HG03060 (cell line): ENCODE measurements around the gene COL26A1.

ENCODE experiments used
- ATAC-seq: cut with Tn5 transposase; IDR thresholded peaks from one replicate; pipeline ENCODE4 v1.9.1; 2021; ENCODE audit warnings: low read depth, moderate number of reproducible peaks; ENCODE audit not compliant: unreplicated experiment

Gene COL26A1

DNA sequence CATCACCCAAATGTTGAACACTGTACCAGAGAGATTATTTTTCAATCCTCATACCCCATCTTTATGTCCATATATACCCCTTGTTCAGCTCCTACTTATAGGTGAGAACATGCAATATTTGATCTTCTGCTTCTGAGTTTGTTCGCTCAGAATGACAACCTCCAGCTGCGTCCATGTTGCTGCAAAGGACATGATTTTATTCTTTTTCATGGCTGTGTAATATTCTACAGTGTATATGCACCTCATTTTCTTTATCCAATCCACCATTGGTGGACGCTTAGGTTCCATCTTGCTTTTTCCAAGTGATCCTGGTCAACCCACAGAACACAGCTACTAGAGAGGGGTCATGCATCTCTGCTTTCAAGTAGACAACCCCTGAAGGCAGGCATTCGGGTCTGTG is 166.9 kb downstream of the COL26A1 start:
- no peak for ATAC-seq

DNA sequence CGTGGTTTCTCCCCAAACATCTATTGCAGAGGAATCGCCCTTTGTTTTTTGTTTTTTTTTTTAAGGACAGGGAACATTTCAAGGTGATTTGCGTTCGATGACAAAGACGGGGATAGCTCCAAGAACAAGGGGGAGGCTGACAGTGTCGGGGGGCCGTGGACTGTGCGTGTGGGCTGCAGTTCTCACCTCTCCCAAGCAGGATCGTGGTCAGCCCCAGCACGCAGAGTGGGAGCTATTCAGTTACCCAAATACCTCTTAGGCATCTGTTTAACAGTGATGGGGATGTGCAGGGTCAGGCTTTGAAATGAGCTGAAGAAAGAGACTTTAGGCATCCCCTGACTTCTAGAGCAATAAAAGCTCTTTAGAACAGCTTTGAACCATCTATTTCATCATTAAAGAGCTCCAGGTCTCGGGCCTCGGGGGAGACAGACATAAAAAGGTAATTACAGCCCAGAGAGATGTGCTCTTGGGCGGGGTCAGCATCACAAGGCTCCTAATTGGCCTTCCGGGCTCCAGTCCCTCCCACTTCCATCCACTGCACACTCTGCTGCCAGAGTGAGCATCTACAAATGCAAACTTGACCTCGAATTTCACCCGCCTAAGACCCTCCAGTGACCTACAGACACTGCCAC is 169.2 kb downstream of the COL26A1 start:
- ATAC-seq = no peak

DNA sequence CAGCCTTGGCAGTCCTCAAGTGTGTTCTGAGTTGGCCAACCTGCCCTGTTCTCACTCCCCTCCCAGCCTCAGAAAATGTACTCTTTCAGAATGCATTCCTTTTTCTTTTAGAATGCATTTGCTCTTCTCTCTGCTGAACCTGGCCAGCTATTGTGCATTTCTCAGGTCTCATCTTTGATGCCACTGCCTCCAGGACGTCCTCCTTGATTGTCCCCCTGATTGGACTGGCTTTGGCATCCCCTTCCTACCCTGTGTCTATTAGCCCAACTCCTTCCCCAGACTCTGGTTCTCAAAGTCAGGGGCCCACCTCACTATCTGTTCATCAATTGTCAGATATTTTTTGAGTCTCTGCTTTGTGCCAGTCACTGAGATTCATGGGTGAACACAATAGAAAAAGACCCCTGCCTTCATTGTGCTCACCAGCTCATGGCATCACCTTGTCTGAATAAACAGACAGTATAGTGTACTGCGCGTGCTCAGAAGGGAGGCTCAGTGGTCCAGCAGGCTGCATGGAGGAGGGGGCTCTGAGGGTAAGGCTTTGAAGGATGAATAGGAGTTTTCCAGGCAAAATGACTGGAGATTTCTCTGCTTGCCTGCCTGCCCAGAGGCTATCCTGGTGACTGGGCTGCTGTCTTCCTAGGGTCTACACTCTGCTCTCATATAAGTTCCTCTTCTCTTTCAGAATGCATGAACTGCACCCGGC is 169.9 kb downstream of the COL26A1 start:
- ATAC-seq = no peak

DNA sequence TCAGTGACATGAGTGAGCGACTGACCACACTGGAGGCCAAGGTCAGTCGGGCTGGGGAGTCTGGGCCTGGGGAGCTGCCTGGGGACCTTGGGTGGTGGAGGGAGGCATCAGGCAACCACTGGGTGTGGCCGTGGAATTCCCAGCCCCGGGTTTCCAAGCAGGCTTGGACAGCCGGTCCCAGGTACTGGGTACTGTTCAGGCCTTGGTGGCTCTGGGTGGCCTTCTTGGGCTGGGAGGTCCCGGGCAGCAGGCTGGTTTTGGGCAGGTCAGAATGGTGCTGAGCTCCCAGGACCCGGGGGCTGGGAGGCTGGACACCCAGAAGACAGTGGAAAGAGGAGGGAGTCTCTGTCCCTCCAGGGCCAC is 170.4 kb downstream of the COL26A1 start:
- no peak for ATAC-seq

DNA sequence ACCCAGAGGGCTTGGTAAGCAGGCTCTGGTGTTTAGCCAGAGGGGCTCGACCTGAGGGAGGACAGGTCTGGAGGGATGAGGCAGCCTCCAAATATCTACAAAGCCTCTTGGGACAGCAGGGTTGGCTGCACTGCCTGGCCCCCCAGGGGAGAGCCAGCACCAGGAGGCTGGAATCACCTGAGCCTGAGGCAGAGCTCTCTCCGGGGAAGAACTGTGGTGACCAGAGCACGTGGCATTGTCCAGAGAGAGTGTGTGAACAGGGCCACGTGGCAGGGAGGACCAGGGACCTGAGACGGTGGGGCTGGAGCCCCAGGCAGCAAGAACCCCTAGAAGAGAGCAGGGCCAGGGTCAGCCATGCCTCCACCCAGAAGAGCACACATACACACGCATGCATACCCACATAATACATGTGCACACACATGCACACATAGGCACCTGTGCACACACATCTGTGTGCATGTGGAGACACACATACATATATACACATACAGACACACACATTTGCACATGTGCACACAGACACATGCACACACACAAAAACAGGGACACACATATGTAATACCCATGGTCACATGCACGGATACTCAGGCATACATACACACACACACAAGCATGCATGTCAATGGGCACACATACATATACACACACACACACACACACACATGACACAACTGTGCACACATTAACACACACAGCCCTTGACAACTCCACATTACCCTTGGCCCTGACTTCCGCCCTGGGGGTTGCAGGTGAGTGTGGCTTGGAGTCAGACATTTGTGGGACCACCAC is 171.5 kb downstream of the COL26A1 start:
- ATAC-seq = no peak

DNA sequence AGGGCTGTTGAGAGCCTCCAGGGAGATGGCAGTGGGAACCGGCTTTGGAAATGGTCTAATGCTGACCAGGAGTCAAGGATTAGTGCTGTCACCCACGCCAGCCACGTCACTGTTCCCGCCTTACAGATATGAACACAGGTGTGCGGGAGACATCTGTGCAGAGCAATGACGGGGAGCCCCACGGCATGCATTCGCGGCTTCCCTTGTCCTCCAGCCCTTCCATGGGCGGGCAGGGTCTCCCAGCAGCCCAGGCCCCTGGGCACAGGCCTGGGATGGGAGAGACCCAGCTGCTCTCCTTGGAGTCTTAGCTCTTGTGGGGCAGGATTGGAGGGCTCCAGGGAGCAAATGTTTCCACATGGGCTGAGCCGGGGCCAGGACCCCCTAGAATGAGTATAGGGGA is 172.2 kb downstream of the COL26A1 start:
- no peak for ATAC-seq

DNA sequence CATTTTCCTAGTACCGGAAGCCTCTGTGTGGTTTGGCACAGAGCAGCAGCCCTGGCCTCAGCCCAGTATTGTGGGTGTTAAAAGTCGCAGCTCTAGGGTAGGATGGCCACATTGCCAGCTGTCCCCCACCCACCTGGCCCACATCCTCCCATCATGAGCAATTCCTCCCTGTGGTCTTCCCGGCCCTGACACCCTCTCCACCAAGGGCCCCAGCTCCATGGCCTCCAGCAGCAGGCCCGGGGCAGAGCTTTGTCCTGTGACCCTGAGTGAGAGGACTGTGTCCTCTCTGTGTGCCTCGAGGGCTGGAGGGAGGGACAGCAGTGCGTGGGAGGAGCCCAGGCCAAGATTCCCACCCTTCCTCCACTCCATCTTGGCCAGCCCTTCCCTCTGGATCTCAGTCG is 172.7 kb downstream of the COL26A1 start:
- ATAC-seq = no peak

DNA sequence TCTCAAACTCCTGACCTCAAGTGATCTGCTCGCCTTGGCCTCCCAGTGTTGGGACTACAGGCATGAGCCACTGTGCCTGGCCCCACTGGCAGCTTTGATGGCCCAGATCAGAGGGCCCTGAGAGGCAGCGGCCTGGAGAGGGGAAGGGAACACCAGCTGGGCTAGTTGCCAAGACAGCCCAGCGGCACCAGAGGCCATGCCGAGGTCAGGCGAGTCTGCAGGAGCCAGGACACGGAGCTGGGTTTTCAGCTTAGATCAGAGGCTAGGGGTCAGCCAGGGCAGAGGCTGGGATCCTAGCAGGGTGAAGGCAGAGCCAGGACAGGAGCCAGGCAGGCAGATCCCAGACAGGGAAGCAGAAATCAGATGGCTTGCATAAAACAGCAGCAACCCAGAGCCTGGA is 173.6 kb downstream of the COL26A1 start:
- no peak for ATAC-seq

DNA sequence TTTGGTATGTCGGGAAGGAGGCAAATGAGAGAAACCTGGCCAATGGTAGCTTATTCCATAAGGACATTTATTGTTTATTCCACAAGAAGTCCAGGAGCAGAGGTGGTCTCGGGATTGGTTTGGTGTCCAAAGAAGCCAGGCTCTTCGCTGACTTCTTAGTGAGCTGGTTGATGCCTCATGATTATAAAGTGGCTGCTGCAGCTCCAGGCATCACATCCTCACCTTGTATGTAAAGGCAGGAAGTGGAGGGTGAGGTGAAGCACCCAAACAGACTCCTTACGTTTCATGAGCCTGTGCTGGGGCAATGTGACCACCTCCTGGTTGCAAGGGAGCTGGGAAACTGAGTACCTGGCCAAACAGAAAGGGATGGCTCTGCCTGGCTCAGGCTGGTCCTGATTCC is 174.0 kb downstream of the COL26A1 start:
- no peak for ATAC-seq

DNA sequence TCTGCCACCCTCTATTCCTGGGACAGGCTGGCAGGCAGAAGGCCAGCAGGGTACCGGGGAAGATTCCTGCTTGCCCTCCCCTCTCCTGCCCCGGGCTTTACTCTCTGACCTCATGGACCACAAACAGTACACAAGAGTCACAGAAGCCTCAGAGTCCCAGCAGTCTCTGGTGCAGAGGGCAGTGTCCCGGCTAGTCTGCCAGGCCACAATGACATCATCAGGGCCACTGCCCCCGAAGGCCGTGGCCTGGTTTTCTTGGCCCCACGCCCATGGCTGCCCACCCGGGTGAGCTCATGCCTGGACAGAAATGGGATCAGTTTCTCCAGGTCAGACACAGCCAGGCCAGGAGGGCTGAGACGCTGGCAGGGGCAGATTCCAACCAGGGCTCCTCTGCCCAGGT is 174.5 kb downstream of the COL26A1 start:
- ATAC-seq = no peak

DNA sequence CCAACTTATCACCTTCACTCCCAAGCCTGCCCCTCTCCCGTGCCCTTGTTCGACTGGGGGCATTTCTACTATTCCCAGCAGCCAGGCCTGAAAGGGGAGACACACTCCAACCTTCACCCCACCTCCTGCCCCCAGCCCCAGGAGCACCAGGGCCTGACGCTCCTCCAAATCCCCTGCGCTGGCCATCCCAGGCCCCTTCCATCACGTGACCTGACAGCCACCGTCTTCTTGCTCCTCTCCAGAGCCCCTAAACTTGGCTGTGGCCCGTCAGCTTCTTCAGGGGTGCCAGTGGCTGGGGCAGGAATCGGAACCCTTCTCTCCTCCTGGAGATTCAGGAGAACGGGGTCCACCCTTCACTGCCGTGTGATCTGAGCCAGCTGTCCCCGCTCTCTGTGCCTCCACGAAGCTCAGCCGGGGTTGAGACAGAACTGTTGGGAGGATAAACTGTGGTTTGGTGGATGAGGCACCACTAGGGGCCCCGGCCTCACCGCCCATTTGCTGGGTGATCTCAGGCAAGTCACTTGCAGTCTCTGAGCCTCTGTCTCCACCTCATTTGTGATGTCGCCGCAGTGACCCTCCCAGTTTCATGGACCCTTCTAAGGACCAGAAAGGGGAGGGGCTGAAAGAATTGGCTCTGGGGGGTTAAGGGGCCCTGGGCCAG is 175.4 kb downstream of the COL26A1 start:
- ATAC-seq = no peak

DNA sequence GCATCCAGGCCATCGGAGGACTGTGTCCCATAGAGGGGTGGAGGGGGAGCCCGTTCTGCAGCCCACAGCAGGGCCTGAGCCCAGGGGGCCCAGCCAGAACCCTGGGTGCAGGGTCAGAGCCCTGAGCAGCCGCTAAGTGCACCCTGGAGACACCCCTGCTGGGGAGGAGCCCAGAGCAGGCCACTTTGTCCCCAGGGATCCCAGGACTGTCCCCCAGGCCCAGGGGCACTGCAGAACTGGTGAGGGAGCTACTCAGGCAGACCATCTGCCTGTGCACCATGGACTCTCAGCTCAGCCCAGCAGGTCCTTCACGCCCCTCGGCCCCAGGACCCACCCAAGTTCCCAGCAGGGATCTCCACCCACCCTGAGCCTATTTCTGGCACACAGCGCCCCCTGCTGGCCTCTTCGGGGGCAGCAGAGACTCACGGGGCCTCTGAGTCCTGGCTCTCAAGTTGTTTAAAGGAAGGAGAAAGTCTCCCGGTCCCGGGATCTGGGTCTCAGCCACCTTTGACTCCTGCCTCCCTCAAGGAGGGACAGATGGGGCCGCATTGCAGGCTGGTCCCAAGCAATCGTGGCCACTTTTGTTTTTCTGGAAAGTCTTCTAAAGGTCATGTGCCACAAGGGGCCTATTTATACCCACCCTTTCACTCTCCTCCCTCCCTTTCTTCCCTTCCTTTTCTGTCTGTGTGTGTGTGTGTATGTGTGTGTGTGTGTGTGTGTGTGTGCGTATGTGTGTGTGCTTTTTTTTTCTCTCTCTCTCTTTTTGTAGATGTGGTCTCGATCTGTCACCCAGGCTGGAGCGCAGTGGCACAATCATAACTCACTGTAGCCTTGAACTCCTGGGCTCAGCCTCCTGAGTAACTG is 176.2 kb downstream of the COL26A1 start:
- ATAC-seq = no peak

DNA sequence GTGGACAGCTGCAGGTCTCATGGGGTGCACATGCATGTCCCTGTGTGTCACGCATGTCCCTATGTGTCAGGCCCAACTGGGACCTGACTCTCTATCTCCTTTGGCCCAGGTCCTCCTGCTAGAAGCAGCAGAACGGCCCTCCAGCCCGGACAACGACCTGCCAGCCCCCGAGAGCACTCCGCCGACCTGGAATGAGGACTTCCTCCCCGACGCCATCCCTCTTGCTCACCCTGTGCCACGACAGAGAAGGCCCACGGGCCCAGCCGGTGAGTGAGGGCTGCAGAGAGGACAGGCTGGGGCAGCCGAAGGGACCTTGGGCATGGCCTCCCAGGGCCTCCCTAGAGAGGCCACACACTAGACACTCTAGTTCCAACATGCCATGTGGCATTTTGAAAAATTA is 177.1 kb downstream of the COL26A1 start:
- no peak for ATAC-seq

DNA sequence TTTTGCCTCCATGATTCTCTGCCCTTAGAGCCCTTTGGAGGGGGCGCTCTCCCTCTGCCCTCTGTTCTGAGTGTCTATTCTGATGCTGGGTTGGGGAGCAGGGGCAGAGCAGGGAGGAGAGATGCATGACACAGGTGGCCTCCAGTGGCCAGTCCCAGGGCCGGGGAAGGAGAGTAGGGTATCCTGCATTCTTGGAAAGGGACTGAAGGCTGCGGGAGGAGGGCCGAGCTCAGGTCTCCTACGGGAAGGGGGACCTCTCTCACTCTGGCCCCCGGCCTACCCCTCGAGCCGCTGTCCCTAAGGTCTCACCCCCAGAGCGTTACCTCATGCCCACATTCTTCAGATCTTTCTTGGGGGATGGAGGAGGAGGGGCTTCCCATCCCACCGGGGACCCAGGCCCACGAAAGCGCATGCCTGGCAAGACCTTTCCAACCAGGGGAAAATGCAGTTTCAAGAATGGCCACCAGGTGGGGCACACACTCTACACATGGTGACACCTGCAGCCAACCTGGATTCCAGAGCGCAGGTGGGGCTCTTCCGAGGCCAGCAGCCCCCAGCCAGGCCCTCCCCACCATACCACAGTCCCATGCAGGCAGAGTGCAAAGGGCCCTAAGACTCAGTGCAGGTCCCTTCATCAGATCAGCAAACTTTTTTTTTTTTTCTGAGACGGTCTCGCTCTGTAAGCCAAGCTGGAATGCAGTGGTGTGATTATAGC is 180.0 kb downstream of the COL26A1 start:
- no peak for ATAC-seq

DNA sequence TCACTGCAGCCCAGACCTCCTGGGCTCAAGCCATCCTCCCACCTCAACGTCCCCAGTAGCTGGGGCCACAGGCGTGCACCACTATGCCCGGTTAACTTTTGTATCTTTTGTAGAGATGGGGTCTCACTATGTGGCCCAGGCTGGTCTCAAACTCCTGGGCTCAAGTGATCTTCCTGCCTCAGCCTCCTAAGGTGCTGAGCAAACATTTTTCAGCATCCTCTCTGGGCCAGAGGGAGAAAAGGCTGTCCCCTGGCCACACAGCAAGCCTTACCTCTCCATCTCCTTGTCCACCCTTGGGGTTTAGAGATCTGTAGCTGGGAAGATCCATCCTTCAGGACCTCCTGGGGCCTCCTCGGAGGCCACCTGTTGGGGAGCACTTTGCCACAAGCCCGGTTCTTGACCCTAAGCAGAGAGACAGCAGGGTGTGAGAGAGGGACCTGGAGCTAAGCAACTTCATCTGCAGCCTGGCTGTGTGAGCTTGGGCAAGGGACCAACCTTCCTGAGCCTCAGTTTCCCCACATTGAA is 180.6 kb downstream of the COL26A1 start:
- ATAC-seq = no peak

DNA sequence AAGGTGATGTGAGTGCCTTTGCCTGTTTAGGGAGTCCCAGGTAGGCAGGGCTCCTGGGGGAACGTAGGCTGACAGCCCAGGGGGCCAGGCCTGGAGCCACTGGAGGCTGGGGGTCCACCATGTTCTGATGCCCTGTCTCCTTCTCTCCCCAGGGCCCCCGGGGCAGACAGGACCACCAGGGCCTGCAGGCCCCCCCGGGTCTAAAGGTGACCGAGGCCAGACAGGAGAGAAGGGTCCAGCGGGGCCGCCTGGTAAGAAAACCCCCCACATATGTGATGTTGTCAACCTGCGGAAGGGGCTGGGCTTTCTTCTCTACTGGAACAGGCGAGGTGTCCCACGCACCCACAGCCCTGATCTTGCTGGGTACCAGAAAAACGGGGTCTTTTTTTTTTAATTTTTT is 181.2 kb downstream of the COL26A1 start:
- ATAC-seq = no peak

DNA sequence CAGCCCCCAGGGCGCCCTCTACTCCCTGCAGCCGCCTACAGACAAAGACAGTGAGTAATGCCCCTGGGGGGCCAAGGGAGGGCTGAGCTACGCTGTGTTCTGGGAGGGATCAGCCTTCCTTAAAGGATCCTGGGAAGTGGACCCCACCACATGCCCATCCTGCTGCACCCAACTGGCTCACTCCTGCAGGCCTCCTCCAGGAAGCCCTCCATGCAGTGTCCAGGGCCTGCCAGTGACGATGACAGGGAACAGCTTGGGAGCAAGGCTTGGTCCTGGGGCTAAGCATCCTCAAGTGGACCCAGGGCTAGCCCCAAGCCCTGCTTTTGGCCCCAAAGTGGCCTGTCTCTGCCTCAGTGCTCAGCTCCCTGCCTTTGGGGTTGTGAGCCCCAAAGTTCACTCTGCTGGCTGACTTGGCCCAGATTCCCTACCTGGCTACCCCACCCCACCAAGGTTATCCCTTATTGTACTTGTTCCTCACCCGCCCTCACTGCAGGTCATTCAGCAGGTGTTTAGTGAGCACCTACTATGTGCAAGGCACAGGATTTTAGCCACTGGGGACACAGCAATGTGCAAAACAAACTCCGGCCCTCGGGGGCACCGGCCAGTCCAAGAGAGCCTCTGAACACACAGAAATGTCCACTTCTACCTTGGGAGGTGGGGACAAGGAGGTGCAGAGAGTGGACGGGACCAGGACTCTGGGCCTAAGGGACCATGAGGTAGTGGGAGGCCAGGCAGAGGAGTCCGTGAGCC is 182.9 kb downstream of the COL26A1 start:
- ATAC-seq = no peak

DNA sequence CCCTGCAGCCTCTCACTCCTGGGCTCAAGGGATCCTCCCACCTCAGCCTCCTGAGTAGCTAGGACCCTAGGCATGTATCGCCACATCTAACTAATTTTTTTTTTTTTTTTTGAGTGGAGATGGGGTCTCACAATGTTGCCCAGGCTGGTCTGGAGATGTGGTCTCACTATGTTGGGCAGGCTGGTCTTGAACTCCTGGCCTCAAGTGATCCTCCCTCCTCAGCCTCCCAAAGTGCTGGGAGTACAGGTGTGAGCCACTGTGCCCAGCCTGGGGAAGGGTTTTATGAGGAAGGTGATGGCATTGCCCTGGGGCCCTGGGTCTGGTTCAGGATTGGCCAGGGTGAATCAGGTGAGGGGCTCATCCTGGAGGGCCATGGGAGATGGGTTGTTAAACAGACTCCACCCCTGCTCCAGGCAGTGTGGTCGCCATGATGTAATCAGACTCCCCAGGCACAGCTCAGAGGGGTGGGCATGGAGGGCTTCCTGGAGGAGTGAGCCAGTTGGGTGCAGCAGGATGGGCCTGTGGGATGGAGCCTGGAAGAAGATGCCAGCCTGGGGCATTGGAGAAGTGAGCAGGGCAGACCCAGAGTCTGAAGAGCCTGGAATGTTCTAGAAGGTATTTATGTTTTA is 183.7 kb downstream of the COL26A1 start:
- no peak for ATAC-seq
